D721Med (cell line): ENCODE results near the gene PPFIA4.

Experiments
- DNase-seq: peaks from one replicate; pipeline ENCODE4 v3.0.0; 2011; ENCODE audit warnings: low spot score; ENCODE audit not compliant: insufficient read length
- FAIRE-seq: peaks from 2 replicates; lab custom pipeline; 2011; peaks lifted over from hg19 to GRCh38; lab: Jason Lieb, UNC
- CTCF ChIP-seq: IDR thresholded peaks from 2 replicates; pipeline ENCODE4 v1.5.1; 2012; ENCODE audit warnings: mild to moderate bottlenecking, control low read depth; ENCODE audit not compliant: insufficient read depth; ENCODE audit errors: missing control alignments

Gene PPFIA4

GRCh38 chr1:203126151-203126865, 100.0 kb downstream of the PPFIA4 start:
- peak; percentile 42 for TF ChIP-seq CTCF
- no peak for FAIRE-seq
- peak; percentile 9 for DNase-seq

GRCh38 chr1:203126866-203127665, 100.8 kb downstream of the PPFIA4 start:
- TF ChIP-seq CTCF = no peak
- FAIRE-seq = no peak
- DNase-seq = peak; percentile 16

- TF ChIP-seq CTCF = no peak
- DNase-seq = peak; percentile 77
- FAIRE-seq = no peak
Observed at GRCh38 chr1:203127666-203128430, 101.6 kb downstream of the PPFIA4 start, which contains the start of gene ADORA1. Gene ADORA1, plus strand, starts transcription at chr1:203127726. Its CDS starts 1,116 bp downstream, at chr1:203128842.

GRCh38 chr1:203128431-203128715, 102.1 kb downstream of the PPFIA4 start:
- FAIRE-seq (no peak), DNase-seq (peak; percentile 22)
- no peak for TF ChIP-seq CTCF
